Umbilical cord (tissue), 2 donors: Measurements from ENCODE around the gene APBB2. TPM values are rescaled to one million over a fixed set of nuclear protein-coding genes. Genes with fewer than 3 reads are reported as not detected.
"Not testable (repeated sequence)": the region's sequence is repeated elsewhere in the genome, so short reads cannot be mapped to it uniquely, and the experiment has no call there.

ENCODE experiments used
- DNase-seq: peaks from one replicate; pipeline ENCODE4 v3.0.0-alpha.2; 2015; ENCODE audit warnings: low spot score
- total RNA-seq: library from RNA; depleted of rRNA; stranded (reverse); fragments of >200 nt; gene quantifications from one replicate; pipeline ENCODE4 v1.2.3, GENCODE V29; 2014; ENCODE audit warnings: low replicate concordance; ENCODE audit not compliant: insufficient read depth

APBB2 gene
- total RNA-seq, 1 donor from 2014 or later = 60.2 TPM

DNA sequence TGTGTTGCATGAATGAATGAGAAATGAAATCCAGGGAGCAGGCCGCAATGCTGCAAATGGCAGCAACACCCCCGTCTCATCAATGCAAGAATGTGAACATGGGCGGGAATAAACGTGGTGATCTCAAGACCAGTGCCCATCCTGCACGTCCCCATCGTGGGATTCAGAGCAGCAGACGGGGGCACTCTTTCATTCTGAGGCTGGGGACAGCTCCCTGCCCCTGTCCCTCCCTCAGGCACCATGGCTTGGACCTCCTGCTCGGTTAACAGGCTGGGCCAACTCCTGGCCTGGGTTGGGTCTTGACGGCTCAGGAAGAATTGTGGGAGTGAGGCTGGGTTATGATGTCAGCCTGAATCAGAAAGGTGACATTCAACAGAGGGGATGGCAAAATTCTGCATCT is 385.7 kb downstream of the APBB2 start:
- DNase-seq = no peak

DNA sequence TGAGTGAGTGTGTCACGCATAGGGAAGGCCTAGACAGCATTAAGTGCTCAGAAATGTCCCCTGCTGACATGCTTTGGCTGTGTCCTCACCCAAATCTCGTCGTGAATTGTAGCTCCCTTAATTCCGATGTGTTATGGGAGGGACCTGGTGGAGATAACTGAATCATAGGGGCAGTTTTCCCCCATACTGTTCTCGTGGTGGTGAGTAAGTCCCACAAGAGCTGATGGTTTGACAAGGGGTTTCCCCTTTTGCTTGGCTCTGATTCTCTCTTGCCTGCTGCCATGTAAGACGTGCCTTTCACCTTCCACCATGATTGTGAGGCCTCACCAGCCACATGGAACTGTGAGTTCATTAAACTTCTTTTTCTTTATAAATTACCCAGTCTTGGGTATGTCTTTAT is 386.6 kb downstream of the APBB2 start:
- no peak for DNase-seq

DNA sequence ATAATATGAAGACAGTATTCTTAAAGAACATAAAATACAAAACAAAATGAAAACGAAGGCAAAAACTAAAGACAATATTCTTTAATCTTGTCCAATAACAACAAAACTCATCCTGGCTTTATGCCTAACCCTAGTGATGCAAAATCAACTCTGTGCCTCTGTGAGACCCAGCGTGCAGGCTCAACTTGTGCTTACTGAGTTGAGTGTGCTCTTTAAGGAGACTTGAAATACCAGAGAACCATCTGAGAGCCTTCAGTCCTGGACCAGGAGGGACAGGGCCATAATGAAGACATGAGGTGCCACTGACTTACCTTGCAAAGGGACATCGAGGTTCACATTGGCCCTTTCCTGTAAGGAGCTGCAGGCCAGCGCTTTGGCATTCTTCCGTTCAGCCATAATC is 387.5 kb downstream of the APBB2 start:
- DNase-seq = no peak

DNA sequence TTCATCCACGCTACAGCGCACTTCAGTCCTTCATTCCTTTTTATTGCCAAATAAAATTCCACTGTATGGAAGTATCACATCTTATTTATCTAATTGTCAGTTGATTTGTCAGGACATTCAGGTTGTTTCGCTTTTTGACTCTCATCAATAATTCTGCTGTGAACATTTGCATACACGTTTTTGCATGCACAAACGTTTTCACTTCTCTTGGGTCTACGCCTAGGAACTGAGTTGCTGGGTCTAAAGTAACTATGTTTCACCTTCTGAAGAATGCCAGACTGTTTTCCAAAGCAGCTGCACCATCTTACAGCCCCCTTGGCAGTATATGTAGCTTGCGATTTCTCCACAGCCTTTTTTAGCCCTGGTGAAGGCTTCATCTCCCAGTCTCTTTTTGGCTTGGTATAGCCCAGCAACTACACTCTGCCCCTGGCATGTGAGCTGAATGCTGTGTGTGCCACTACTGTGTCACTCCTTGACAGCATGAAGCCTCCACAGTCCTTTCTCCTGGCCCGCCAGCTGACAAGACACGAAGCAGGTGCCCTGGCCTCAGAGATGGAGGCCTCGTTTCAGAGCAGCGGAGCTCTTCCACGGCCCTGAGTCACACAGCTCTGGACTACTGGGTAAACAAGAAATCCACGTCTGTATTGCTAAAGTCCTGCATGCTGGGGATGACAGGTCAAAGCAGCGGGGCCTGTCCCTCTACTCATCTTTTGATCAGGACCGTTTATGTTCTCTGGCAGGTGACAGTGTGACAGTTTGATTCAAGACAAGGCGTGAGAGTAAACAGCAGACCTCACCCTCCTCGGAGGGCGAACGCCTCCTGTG is 389.1 kb downstream of the APBB2 start:
- no peak for DNase-seq

DNA sequence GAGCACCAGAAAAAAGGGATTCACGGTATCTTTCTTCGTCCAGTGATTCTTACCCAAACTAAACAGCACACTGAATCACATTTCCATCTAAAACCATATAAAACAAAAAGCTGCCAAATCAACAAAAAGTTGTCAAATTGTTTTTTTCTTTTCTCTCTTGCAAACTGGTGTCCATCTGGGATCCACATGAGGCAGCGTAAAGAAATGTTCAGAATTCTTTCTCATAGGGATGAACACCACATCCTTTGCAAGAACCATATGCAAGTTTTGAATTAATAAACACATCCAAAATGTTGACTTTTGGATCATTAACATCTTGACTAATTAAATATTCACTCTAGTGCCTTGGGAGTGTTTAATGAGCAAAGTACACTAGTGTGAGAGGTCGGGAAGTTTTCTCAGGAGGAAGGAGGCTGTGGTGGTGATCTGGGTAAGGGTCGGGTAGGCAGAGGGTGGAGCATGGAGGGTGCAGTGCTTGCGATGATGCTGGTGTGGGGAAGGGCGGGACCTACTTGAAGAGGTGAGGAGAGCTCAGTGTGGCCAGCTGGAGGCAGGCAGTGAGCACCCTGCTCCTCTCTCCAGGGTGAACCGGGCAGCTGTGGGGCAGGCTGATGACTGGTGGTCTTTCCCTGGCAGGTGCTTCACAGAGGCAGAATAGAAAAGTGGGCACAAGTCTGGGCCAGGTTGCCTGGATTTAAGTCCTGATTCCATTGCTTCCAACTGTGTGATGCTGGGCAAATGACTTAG is 391.7 kb downstream of the APBB2 start:
- no peak for DNase-seq

DNA sequence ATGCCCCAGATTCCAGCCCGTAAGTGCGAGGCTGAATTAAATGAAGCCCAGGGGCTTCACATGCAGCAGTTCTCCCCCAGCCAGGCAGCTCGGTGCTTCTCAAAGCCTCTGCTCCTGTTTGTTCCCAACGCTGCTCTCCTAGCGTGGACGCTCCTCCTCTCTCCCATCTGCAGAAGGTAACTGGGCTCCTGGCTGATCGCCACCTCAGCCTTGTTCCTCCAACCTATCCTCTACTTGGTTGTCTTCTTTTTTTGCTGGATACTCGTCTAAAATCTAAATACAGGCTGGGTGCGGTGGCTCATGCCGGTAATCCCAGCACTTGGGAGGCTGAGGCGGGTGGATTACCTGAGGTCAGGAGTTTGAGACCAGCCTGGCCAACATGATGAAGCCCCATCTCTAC is 394.2 kb downstream of the APBB2 start:
- no peak for DNase-seq

DNA sequence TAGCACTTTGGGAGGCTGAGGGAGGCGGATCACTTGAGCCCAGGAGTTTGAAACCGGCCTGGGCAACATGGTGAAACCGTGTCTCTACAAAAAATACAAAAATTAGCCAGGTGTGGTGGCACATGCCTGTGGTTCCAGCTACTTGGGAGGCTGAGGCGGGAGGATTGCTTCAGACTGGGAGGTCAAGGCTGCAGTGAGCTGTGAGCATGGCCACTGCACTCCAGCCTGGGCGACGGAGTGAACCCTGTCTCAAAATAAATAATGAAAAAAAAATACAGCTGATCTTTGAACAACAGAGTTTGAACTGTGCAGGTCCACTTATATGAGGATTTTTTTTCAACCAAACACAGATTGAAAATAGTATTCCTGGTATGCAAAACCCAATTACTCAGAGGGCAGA is 397.2 kb downstream of the APBB2 start:
- not testable (repeated sequence) for DNase-seq

DNA sequence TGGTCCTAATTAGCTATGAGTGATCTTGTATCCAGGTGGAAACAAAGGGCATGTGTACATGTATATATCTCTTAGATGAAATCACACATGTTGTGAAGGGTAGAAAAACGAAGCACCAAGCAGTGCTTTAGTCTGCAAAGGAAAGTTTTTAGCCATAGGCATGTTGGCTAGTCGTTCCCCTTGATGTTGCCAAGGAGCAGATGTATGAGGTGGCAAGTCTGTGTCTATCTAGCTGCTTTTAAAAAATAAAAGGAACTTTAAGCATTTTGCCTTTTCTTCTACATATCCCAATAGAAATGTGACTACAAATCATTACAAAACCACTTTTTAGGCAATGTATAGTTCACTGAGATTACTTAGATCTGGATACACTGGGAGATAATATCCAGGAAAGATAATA is 401.5 kb downstream of the APBB2 start:
- no peak for DNase-seq

DNA sequence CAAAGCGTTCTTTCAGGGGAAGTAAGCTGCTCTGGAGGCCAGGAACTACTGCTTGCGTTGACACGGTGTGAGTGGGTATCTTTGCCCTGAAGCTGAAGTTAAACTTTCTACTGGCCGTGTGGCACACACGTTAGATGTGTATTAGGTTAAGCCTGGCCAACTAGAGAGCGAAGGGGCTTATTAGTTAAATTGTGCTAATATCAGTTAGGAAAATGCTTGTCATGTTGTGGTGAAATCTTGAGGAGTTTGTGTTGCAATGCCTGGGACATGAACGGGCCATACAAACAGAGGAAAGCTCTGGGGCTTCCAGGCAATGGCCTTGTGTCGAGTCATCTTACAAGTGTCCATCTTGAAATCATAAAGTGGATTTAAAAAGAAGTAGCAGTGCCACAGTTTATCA is 402.0 kb downstream of the APBB2 start:
- no peak for DNase-seq

DNA sequence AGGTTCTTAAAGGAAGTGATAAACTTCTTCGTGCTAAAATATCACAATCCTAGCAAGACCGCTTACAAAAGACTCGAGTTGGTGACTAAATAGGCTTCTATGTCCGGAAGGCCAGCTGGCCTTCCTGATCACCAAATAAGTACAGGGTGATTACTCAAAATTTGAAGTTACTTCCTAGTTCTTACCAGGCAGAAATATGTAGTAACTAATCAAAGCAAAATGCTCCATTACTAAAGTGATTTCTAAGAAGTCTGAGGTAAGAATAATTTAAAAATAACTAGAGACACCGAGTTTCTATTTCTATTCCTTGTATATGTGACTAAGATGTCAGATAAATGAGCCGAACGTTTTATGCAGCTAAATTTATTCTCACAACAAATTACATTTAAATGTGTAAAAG is 402.4 kb downstream of the APBB2 start:
- no peak for DNase-seq

DNA sequence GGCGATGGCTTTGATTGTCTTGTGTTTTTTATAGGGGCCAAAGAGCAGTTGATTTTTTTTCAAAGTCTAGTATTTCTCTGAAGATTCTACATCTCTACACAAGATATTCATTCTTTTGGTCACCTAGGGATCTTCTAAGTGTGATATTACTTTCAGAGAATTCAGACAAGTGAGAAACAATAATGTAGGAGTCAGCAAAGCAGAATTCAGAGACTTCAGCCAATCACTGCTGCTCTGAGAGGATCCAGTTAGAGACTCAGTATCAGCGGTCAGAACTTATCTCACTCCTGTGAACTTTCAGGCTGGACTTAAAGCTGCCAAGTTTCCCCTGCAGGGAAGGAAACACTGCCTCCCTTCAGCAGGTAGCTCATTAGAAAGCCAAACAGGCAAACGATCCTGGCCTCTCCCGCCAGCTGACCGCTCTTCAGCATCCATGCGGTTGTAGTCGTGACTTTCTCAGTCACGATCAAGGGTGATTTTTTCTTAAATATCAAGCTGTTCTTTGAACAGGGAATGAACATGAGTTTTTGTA is 405.4 kb downstream of the APBB2 start:
- DNase-seq = no peak

DNA sequence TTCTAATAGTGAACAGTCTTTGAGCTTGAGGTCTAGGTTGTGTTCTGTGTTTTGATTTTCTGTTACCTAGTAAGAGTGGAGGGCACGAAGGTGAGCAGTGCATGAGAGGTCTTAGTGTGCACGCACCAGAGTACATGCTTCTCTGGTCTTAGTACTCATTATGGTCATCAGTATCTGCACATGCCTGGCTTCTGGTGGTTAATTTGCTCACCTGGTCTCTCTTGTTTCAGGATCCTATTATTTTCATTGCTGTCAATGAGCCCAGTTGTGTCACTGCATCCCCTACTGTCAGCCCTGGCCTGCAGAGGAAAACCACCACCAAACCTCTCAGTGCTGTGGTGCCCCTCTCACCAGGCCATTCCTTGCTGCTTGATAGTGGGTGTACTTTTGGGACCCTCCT is 409.7 kb downstream of the APBB2 start:
- DNase-seq = no peak

DNA sequence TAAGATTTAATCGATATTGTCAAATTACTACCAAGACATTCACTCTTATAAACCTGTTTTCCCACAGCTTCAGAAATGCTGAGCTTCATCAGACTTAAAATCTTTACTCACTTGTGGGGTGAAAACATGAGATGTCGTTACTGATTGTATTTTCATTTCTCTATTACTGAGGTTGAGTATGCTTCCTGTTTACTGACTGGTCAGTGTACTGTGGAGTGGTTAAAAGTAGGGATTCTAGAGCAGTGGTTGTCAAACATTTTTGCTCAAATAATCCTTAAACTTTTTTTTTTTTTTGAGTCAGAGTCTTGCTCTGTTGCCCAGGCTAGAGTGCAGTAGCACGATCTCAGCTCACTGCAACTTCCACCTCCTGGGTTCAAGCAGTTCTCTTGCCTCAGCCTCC is 414.3 kb downstream of the APBB2 start:
- DNase-seq = no peak

DNA sequence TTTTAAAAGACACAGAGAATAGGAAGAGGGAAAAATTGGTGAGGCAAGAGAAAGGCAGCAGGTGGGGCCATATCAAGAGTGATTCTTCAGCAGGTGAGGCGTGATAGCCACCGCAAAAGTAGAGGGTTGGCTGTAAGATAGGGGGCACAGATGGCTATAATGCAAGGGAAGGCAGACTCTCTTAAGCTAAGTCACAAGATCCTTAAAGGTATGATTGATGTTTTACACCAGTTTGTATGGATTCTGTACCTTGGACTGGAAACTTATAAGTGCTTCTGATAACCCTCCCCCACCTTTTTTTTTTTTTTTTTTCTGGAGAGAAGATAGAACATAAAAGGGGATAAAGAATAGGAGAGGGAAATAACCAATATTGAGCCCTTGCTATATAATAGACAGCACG is 424.6 kb downstream of the APBB2 start:
- no peak for DNase-seq

DNA sequence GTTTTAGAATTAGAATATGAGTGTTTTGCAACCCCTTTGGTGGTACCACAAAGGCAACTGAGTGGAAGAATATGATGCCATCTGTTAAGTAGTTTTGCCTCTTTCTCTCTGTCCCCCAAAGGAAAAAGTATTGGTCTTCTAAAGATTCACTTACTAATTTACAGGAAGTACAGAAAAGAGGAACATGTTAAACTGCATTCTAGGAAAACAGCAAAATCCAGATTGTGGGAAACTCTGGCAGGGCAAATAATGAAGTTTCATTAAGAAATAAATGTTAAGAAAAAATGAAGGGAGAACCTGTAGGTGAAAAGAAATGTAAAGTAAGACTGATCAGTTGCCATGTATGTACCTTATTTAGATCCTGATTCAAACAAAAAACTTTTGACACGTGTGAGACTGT is 425.3 kb downstream of the APBB2 start:
- no peak for DNase-seq

DNA sequence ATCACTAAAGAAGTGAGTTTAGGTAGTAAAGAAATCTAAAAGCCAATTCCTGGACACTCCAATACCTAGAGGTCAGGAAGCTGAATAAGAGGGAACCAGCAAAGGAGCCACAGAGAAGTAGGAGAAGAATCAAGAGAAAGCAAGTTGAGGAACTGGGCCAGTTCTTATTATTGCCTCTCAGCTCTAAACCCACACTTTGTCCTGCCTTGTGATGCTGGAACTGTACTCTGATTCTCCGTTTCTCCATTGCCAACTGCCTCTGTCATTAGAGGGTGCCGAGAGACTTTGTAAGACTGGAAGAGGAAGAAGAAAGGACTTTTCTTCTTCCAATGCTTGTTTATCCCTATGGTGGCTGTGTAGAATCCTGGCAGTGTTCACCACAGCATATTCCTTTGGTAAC is 426.0 kb downstream of the APBB2 start:
- DNase-seq = no peak

DNA sequence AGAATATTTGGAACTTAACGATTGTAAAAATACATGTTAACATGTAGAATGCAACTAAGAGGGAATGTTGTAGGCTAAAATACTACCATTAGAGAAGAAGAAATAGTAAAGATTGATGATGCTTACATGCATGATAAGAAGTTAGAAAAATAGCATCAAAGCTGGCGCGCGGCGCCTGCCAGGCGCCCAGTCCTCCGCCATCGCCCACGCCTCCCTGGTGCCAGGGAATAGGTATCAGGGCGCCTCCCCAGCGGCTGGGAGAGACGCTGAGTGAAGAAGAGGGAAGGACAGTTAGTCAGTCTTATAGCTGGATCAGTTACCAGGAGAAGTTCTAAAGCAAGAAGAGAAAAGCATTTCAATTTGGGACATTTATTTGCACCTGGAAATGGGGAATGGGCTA is 428.6 kb downstream of the APBB2 start:
- no peak for DNase-seq

DNA sequence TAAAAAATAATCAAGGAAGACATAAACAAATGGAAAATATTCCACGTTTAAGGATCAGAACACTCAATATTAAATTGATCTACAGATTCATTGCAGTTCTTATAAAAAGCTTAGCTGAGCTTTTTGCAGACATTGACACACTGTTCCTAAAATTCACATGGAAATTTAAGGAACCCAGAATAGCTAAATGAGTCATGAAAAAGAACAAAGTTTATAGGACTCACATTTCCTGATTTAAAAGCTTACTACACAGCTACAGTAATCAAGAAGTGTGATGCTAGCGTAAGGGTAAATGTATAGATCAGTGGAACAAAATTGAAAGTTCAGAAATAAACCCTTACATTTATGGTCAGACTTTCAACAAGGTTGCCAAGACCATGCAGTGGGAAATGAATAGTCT is 431.5 kb downstream of the APBB2 start:
- DNase-seq = no peak

DNA sequence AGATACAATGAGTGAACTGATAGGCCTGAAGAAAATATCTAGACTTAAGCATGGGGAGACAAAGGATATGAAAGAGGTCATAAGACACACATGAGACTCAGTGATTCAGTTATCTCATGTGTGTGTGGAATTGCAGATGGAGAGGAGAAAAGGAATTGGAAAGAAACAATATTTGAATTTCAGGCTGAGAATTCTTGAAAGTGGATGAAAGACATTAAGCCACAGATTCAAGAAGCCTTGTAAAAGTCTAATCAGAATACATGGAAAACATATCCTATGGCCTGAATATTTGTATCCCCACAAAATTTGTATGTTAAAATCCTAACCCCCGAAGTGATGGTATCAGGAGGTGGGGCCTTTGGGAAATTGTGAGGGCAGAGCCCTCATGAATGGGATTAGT is 436.3 kb downstream of the APBB2 start:
- no peak for DNase-seq

DNA sequence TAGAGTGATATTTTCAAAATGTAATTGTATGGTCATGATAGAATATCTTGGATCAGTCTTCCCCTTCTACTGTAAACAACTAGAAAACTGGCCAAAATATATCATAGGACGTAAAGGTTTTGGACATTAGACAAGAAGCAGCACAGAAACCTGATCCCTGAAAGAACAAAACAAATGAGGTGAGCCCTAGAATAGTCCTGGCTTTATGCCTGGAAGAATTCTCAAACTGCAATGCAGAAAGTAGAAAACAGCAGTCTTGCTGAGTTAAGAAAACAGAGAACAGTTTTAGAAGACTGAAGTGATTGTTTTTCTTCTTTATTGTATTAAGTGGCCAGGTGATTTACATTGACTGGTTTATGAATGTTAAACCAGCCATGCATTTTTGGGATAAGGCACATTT is 445.1 kb downstream of the APBB2 start:
- no peak for DNase-seq

DNA sequence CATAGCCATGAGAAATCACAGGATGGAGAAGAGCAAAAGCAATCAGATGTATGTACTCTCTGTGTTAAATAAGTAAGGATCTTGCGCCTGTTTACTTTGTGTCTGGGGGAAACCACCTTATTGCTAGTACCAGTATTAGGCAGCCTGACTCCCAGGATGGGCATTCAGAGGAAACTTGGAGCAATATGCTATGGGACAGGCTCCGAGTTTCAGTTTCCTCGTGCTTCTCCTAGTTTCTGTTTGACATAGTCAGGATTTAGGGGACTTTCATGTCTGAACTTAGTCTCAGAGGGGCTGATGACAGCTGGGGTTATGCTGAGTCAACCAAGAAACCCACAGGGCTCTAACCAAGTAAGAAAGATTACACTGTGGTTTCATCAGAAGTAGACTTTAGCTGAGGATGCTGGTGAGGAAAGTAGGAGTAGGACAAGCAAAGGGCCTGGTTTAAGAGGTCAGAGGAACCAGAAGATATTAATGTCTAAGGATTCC is 451.1 kb downstream of the APBB2 start:
- DNase-seq = no peak
